WTC11 (cell line): ENCODE data around the gene ZNF496. TPM values are rescaled to one million over a fixed set of nuclear protein-coding genes. Genes with fewer than 3 reads are reported as not detected.

ENCODE experiments used
- ATAC-seq: fragments of 200-7000 bp; cut with Tn5 transposase; 2 replicates; pipeline ENCODE4 v1.10.0; 2021; ENCODE audit warnings: mild to moderate bottlenecking, moderate library complexity
- CTCF ChIA-PET: fragments of 300-600 bp; sonication (Branson Sonifier 250); formaldehyde crosslinking; loops from one replicate; lab custom pipeline; 2021; ENCODE audit warnings: antibody characterized with exemption; lab: Charles Lee
- POLR2A ChIA-PET: fragments of 350-600 bp; sonication (Branson Sonifier 250); formaldehyde crosslinking; loops from one replicate; lab custom pipeline; 2021; ENCODE audit warnings: antibody characterized with exemption; lab: Charles Lee
- DNase-seq: peaks from one replicate; pipeline ENCODE4 v3.0.0; 2021; ENCODE audit warnings: low spot score
- H3K27ac Mint-ChIP-seq: 2 replicates; pipeline ENCODE4 v1.8.0; 2021; ENCODE audit warnings: mixed read lengths
- H3K27me3 Mint-ChIP-seq: 2 replicates; pipeline ENCODE4 v1.8.0; 2021; ENCODE audit warnings: low read depth, mild to moderate bottlenecking, moderate library complexity, mixed read lengths
- H3K36me3 Mint-ChIP-seq: 2 replicates; pipeline ENCODE4 v1.8.0; 2021; ENCODE audit warnings: mixed read lengths
- H3K4me1 Mint-ChIP-seq: 2 replicates; pipeline ENCODE4 v1.8.0; 2022; ENCODE audit warnings: mixed read lengths
- H3K4me3 Mint-ChIP-seq: 2 replicates; pipeline ENCODE4 v1.8.0; 2021; ENCODE audit warnings: mild to moderate bottlenecking, moderate library complexity, mixed read lengths
- H3K9me3 Mint-ChIP-seq: 2 replicates; pipeline ENCODE4 v1.8.0; 2021; ENCODE audit warnings: mixed read lengths
- ATF3 ChIP-seq: sonication (generic); formaldehyde crosslinking; conservative IDR thresholded peaks from 2 replicates; pipeline ENCODE4 v1.8.1; 2022; ENCODE audit warnings: mild to moderate bottlenecking, missing genetic modification reagents
- CBFB ChIP-seq: sonication (generic); formaldehyde crosslinking; IDR thresholded peaks from 2 replicates; pipeline ENCODE4 v1.8.1; 2022; ENCODE audit warnings: mild to moderate bottlenecking, low read depth, missing genetic modification reagents
- CDX4 ChIP-seq: fragments of 250-450 bp; sonication (Bioruptor Pico); IDR thresholded peaks from 2 replicates; pipeline ENCODE4 v1.9.0; 2021; ENCODE audit warnings: moderate library complexity, mild to moderate bottlenecking, inconsistent platforms, borderline replicate concordance
- EMX1 ChIP-seq: fragments of 250-450 bp; sonication (Bioruptor Pico); IDR thresholded peaks from 2 replicates; pipeline ENCODE4 v1.8.0; 2021; ENCODE audit warnings: mild to moderate bottlenecking
- ETV6 ChIP-seq: sonication (generic); formaldehyde crosslinking; IDR thresholded peaks from 2 replicates; pipeline ENCODE4 v1.8.1; 2022; ENCODE audit warnings: mild to moderate bottlenecking, missing genetic modification reagents
- GRHL2 ChIP-seq: fragments of 250-450 bp; sonication (Bioruptor Pico); IDR thresholded peaks from 2 replicates; pipeline ENCODE4 v1.8.0; 2022; ENCODE audit warnings: mild to moderate bottlenecking, moderate library complexity; ENCODE audit not compliant: insufficient replicate concordance, severe bottlenecking
- HMGA2 ChIP-seq: fragments of 250-450 bp; sonication (Bioruptor Pico); IDR thresholded peaks from 2 replicates; pipeline ENCODE4 v1.4.0; 2021; ENCODE audit warnings: mild to moderate bottlenecking, moderate library complexity
- JAZF1 ChIP-seq: fragments of 250-450 bp; sonication (Bioruptor Pico); IDR thresholded peaks from 2 replicates; pipeline ENCODE4 v1.9.0; 2021; ENCODE audit warnings: moderate library complexity, mild to moderate bottlenecking, inconsistent platforms
- JUN ChIP-seq: sonication (generic); formaldehyde crosslinking; IDR thresholded peaks from 2 replicates; pipeline ENCODE4 v1.8.0; 2023; ENCODE audit warnings: mild to moderate bottlenecking, missing genetic modification reagents
- MYBL2 ChIP-seq: sonication (generic); formaldehyde crosslinking; IDR thresholded peaks from 2 replicates; pipeline ENCODE4 v1.8.1; 2023; ENCODE audit warnings: mild to moderate bottlenecking, moderate library complexity, missing genetic modification reagents
- NFYB ChIP-seq: sonication (generic); formaldehyde crosslinking; conservative IDR thresholded peaks from 2 replicates; pipeline ENCODE4 v1.8.0; 2022; ENCODE audit warnings: low read depth, missing genetic modification reagents
- NR3C1 ChIP-seq: sonication (generic); formaldehyde crosslinking; conservative IDR thresholded peaks from 2 replicates; pipeline ENCODE4 v1.8.1; 2023; ENCODE audit warnings: low read depth, mild to moderate bottlenecking, missing genetic modification reagents
- OVOL2 ChIP-seq: fragments of 250-450 bp; sonication (Bioruptor Pico); IDR thresholded peaks from 2 replicates; pipeline ENCODE4 v1.9.0; 2021; ENCODE audit warnings: mild to moderate bottlenecking, borderline replicate concordance
- RELA ChIP-seq: sonication (generic); formaldehyde crosslinking; IDR thresholded peaks from 2 replicates; pipeline ENCODE4 v1.8.1; 2022; ENCODE audit warnings: missing genetic modification reagents, mild to moderate bottlenecking, borderline replicate concordance
- SMAD3 ChIP-seq: sonication (generic); formaldehyde crosslinking; IDR thresholded peaks from 2 replicates; pipeline ENCODE4 v1.8.0; 2022; ENCODE audit warnings: missing genetic modification reagents, mild to moderate bottlenecking, borderline replicate concordance
- SOX15 ChIP-seq: fragments of 250-450 bp; sonication (Bioruptor Pico); IDR thresholded peaks from 2 replicates; pipeline ENCODE4 v1.9.0; 2021; ENCODE audit warnings: mild to moderate bottlenecking
- TP53 ChIP-seq: sonication (generic); formaldehyde crosslinking; IDR thresholded peaks from 2 replicates; pipeline ENCODE4 v1.8.1; 2023; ENCODE audit warnings: mild to moderate bottlenecking, missing genetic modification reagents
- ZBTB21 ChIP-seq: sonication (generic); formaldehyde crosslinking; IDR thresholded peaks from 2 replicates; pipeline ENCODE4 v1.8.1; 2023; ENCODE audit warnings: mild to moderate bottlenecking, missing genetic modification reagents, borderline replicate concordance
- ZNF121 ChIP-seq: sonication (generic); formaldehyde crosslinking; IDR thresholded peaks from 2 replicates; pipeline ENCODE4 v1.8.0; 2023; ENCODE audit warnings: missing genetic modification reagents
- ZNF138 ChIP-seq: sonication (generic); formaldehyde crosslinking; conservative IDR thresholded peaks from 2 replicates; pipeline ENCODE4 v1.8.1; 2022; ENCODE audit warnings: mild to moderate bottlenecking, moderate library complexity, missing genetic modification reagents
- ZNF396 ChIP-seq: fragments of 250-450 bp; sonication (Bioruptor Pico); IDR thresholded peaks from 2 replicates; pipeline ENCODE4 v1.8.0; 2021; ENCODE audit warnings: mild to moderate bottlenecking, moderate library complexity, borderline replicate concordance
- ZNF423 ChIP-seq: fragments of 250-450 bp; sonication (Bioruptor Pico); IDR thresholded peaks from 2 replicates; pipeline ENCODE4 v2.1.2; 2022; ENCODE audit warnings: mild to moderate bottlenecking, moderate library complexity
- ZSCAN18 ChIP-seq: fragments of 250-450 bp; sonication (Bioruptor Pico); IDR thresholded peaks from 2 replicates; pipeline ENCODE4 v2.1.2; 2022; ENCODE audit warnings: mild to moderate bottlenecking, moderate library complexity
- total RNA-seq: library from RNA; stranded (reverse); gene quantifications from 3 replicates; pipeline ENCODE4 v1.2.3, GENCODE V29; 2021

Gene ZNF496
- total RNA-seq, 1 experiment from 2014 or later = 88.3 TPM

- DNase-seq = no peak
- no peaks in the 10 kb centered on the region; the same call in 1 of the 2 replicates for H3K27me3 Mint-ChIP-seq
- H3K27ac Mint-ChIP-seq = 0 out of 2 replicates have a peak overlapping the region, but pooled peaks have one; percentile 0
- peaks cover 26% of the 10 kb centered on the region for H3K4me1 Mint-ChIP-seq
- TF ChIP-seq JAZF1 (CRISPR knock-in tag) = no peak
- no peak for TF ChIP-seq RELA (CRISPR knock-in tag)
- TF ChIP-seq ETV6 = no peak
- TF ChIP-seq ZNF396 (CRISPR knock-in tag) = no peak
- TF ChIP-seq NR3C1 = no peak
- TF ChIP-seq MYBL2 (CRISPR knock-in tag) = no peak
- TF ChIP-seq CBFB (CRISPR knock-in tag) = no peak
- TF ChIP-seq, all 79 proteins: peak for 0
- Mint-ChIP-seq H3K36me3 (peaks cover 75% of the 10 kb centered on the region), H3K4me3 (no peak overlapping the region), H3K9me3 (no peaks in the 10 kb centered on the region)
- no peak for ATAC-seq
- CTCF ChIA-PET = interaction anchor here (1.1 to 1.5 kb wide), 2 partner anchors 49 to 178 kb away, joined by 4 to 5 read pairs; no protein-coding TSS in a partner anchor
- POLR2A ChIA-PET = interaction anchor here (1.1 kb wide), 2 partner anchors 12 to 30 kb away, joined by 3 to 5 read pairs; no protein-coding TSS in a partner anchor
Observed at GRCh38 chr1:247324204-247324787, 7.4 kb downstream of the ZNF496 start.

- ATAC-seq (peak; percentile 74), DNase-seq (no peak)
- no peaks in the 10 kb centered on the region; the same call in 1 of the 2 replicates for H3K27me3 Mint-ChIP-seq
- H3K27ac Mint-ChIP-seq = no peak overlapping the region
- peaks cover 75% of the 10 kb centered on the region for H3K36me3 Mint-ChIP-seq
- H3K4me3 Mint-ChIP-seq = no peak overlapping the region
- no peaks in the 10 kb centered on the region for H3K9me3 Mint-ChIP-seq
- ChIA-PET POLR2A (interaction anchor here (1.1 kb wide), 1 partner anchor 29 kb away, joined by 5 read pairs; no protein-coding TSS in a partner anchor), CTCF (interaction anchor here (1.0 kb wide), 1 partner anchor 177 kb away, joined by 3 read pairs; no protein-coding TSS in a partner anchor)
- peaks cover 26% of the 10 kb centered on the region for H3K4me1 Mint-ChIP-seq
- TF ChIP-seq ZNF423 = 0 out of 2 replicates have a peak, but pooled peaks have one; percentile 16
- no peak for TF ChIP-seq TP53 (CRISPR knock-in tag)
Observed at GRCh38 chr1:247322849-247323586, 8.6 kb downstream of the ZNF496 start.

- no peak for DNase-seq
- H3K4me1 Mint-ChIP-seq = peaks cover 26% of the 10 kb centered on the region
Observed at GRCh38 chr1:247322442-247322841, 9.2 kb downstream of the ZNF496 start.

GRCh38 chr1:247317702-247318101 is 14.0 kb downstream of the ZNF496 start:
- no peak overlapping the region for H3K4me3 Mint-ChIP-seq

More at GRCh38 chr1:247322442-247322841, 9.2 kb downstream of the ZNF496 start:
- ChIA-PET POLR2A (no interaction called here), CTCF (interaction anchor here (1.0 kb wide), 1 partner anchor 176 kb away, joined by 3 read pairs; no protein-coding TSS in a partner anchor)
- H3K27me3 Mint-ChIP-seq = no peaks in the 10 kb centered on the region; the same call in 1 of the 2 replicates
- peaks cover 75% of the 10 kb centered on the region for H3K36me3 Mint-ChIP-seq
- TF ChIP-seq ZSCAN18 (CRISPR knock-in tag) (no peak), OVOL2 (CRISPR knock-in tag) (no peak), CDX4 (CRISPR knock-in tag) (no peak), ZBTB21 (no peak), HMGA2 (CRISPR knock-in tag) (no peak), EMX1 (no peak), JUN (CRISPR knock-in tag) (no peak), ZNF121 (no peak)
- H3K9me3 Mint-ChIP-seq = no peaks in the 10 kb centered on the region
- no peak for ATAC-seq
- H3K4me3 Mint-ChIP-seq = no peak overlapping the region
- H3K27ac Mint-ChIP-seq = peak overlapping the region; percentile 51; the same call in 1 of the 2 replicates

More at GRCh38 chr1:247317702-247318101, 14.0 kb downstream of the ZNF496 start:
- TF ChIP-seq GRHL2 (CRISPR knock-in tag) = no peak
- no peak for TF ChIP-seq ZNF138 (CRISPR knock-in tag)
- TF ChIP-seq SOX15 (CRISPR knock-in tag) = no peak
- TF ChIP-seq ZSCAN18 (CRISPR knock-in tag) = no peak
- TF ChIP-seq HMGA2 (CRISPR knock-in tag) = no peak
- no peak for TF ChIP-seq SMAD3 (CRISPR knock-in tag)
- no peak for TF ChIP-seq ATF3 (CRISPR knock-in tag)
- TF ChIP-seq NFYB (CRISPR knock-in tag) = no peak
- Mint-ChIP-seq H3K4me1 (peaks cover 7% of the 10 kb centered on the region), H3K27ac (no peak overlapping the region), H3K27me3 (no peaks in the 10 kb centered on the region; the same call in 1 of the 2 replicates), H3K9me3 (no peaks in the 10 kb centered on the region), H3K36me3 (peaks cover 64% of the 10 kb centered on the region)
- CTCF ChIA-PET = interaction anchor here (0.6 kb wide), 1 partner anchor 154 kb away, joined by 3 read pairs; no protein-coding TSS in a partner anchor
- no peak for DNase-seq
- POLR2A ChIA-PET = interaction anchor here (1.0 kb wide), 1 partner anchor 13 kb away, joined by 3 read pairs; no protein-coding TSS in a partner anchor
- no peak for ATAC-seq
